Type B pancreatic cell (in vitro differentiated cells): Measurements from ENCODE around the gene OR11L1. TPM values are rescaled to one million over a fixed set of nuclear protein-coding genes. Genes with fewer than 3 reads are reported as not detected.

Source experiments
- DNase-seq: peaks from one replicate; pipeline ENCODE4 v3.0.0; 2021; ENCODE audit warnings: mixed read lengths; ENCODE audit not compliant: unreplicated experiment; ENCODE audit errors: extremely low spot score
- H3K27ac Mint-ChIP-seq: 2 replicates; pipeline ENCODE4 v1.8.0; 2021; ENCODE audit warnings: mild to moderate bottlenecking, mixed read lengths
- H3K27me3 Mint-ChIP-seq: 2 replicates; pipeline ENCODE4 v1.8.0; 2021; ENCODE audit warnings: mixed read lengths
- H3K36me3 Mint-ChIP-seq: 2 replicates; pipeline ENCODE4 v1.8.0; 2021; ENCODE audit warnings: mixed read lengths
- H3K4me1 Mint-ChIP-seq: one replicate; pipeline ENCODE4 v1.8.0; 2021; ENCODE audit warnings: mixed read lengths; ENCODE audit not compliant: unreplicated experiment
- H3K4me3 Mint-ChIP-seq: 2 replicates; pipeline ENCODE4 v1.8.0; 2021; ENCODE audit warnings: mild to moderate bottlenecking, mixed read lengths
- H3K9me3 Mint-ChIP-seq: 2 replicates; pipeline ENCODE4 v1.8.0; 2021; ENCODE audit warnings: mixed read lengths
- total RNA-seq: library from RNA; stranded (reverse); gene quantifications from 2 replicates; pipeline ENCODE4 v1.2.1, GENCODE V29; 2021; ENCODE audit warnings: low replicate concordance
- TF ChIP-seq, protein P1 (sequence below): fragments of 200-600 bp; sonication (generic); conservative IDR thresholded peaks from 2 replicates; pipeline ENCODE4 v1.5.0; 2021; ENCODE audit warnings: antibody characterized with exemption, mild to moderate bottlenecking

OR11L1 gene
- total RNA-seq, 1 donor from 2014 or later, result not detected

GRCh38 chr1:247812637-247813036 lies 29.1 kb downstream of the OR11L1 start:
- Mint-ChIP-seq H3K36me3 (no peaks in the 10 kb centered on the region), H3K4me3 (no peak overlapping the region), H3K4me1 (no peaks in the 10 kb centered on the region), H3K27me3 (no peaks in the 10 kb centered on the region), H3K27ac (no peak overlapping the region), H3K9me3 (no peaks in the 10 kb centered on the region)
- no peak for DNase-seq
- TF ChIP-seq, protein P1, sequence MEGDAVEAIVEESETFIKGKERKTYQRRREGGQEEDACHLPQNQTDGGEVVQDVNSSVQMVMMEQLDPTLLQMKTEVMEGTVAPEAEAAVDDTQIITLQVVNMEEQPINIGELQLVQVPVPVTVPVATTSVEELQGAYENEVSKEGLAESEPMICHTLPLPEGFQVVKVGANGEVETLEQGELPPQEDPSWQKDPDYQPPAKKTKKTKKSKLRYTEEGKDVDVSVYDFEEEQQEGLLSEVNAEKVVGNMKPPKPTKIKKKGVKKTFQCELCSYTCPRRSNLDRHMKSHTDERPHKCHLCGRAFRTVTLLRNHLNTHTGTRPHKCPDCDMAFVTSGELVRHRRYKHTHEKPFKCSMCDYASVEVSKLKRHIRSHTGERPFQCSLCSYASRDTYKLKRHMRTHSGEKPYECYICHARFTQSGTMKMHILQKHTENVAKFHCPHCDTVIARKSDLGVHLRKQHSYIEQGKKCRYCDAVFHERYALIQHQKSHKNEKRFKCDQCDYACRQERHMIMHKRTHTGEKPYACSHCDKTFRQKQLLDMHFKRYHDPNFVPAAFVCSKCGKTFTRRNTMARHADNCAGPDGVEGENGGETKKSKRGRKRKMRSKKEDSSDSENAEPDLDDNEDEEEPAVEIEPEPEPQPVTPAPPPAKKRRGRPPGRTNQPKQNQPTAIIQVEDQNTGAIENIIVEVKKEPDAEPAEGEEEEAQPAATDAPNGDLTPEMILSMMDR, result no peak

GRCh38 chr1:247797518-247797917 lies 44.2 kb downstream of the OR11L1 start:
- TF ChIP-seq, protein P1, result no peak
- no peaks in the 10 kb centered on the region for H3K36me3 Mint-ChIP-seq
- no peak overlapping the region for H3K27ac Mint-ChIP-seq
- H3K9me3 Mint-ChIP-seq, result peaks cover 6% of the 10 kb centered on the region
- no peak for DNase-seq
- no peaks in the 10 kb centered on the region for H3K4me1 Mint-ChIP-seq
- H3K4me3 Mint-ChIP-seq, result no peak overlapping the region
- H3K27me3 Mint-ChIP-seq, result no peaks in the 10 kb centered on the region

Other genes starting within 250 kb of the OR11L1 start
- gene OR2G3, start 236.3 kb downstream of the OR11L1 start, total RNA-seq, result not detected in 2 replicates
- not detected in 2 replicates for gene OR13G1, start 162.2 kb downstream of the OR11L1 start, total RNA-seq
- gene OR6F1, start 125.2 kb downstream of the OR11L1 start, total RNA-seq, result not detected in 2 replicates
- not detected in 2 replicates for gene OR14K1, start 103.3 kb downstream of the OR11L1 start, total RNA-seq
- not detected in 2 replicates for gene OR14A2, start 93.8 kb downstream of the OR11L1 start, total RNA-seq
- not detected in 2 replicates for gene OR1C1, start 81.3 kb downstream of the OR11L1 start, total RNA-seq
- gene OR14A16, start 17.8 kb downstream of the OR11L1 start, total RNA-seq, result not detected in 2 replicates
- gene TRIM58, start 15.3 kb upstream of the OR11L1 start, total RNA-seq, result 0.17 and 0.81 TPM in 2 replicates
- not detected in 2 replicates for gene OR2W3, start 53.7 kb upstream of the OR11L1 start, total RNA-seq
- not detected in 2 replicates for gene OR2T8, start 78.4 kb upstream of the OR11L1 start, total RNA-seq
- gene OR2AJ1, start 83.0 kb upstream of the OR11L1 start, total RNA-seq, result not detected in 2 replicates
- not detected in 2 replicates for gene OR2L8, start 107.0 kb upstream of the OR11L1 start, total RNA-seq
- gene OR2AK2, start 123.3 kb upstream of the OR11L1 start, total RNA-seq, result not detected in 2 replicates
- not detected in 2 replicates for gene OR2L5, start 171.8 kb upstream of the OR11L1 start, total RNA-seq
- 0.07 and 0.14 TPM in 2 replicates for gene OR2L2, start 188.2 kb upstream of the OR11L1 start, total RNA-seq
- gene OR2L3, start 204.9 kb upstream of the OR11L1 start, total RNA-seq, result not detected in 2 replicates